Ishikawa (cell line): ENCODE measurements around the gene CREB3L2.

Experiments
- CEBPB ChIP-seq: IDR thresholded peaks from 2 replicates; pipeline ENCODE4 v1.6.1; 2012
- CREB1 ChIP-seq: IDR thresholded peaks from 2 replicates; pipeline ENCODE4 v1.6.1; 2012; ENCODE audit warnings: low read depth
- EGR1 ChIP-seq: IDR thresholded peaks from 2 replicates; pipeline ENCODE4 v1.6.1; 2012
- EP300 ChIP-seq: IDR thresholded peaks from 2 replicates; pipeline ENCODE4 v1.6.1; 2012; ENCODE audit warnings: borderline replicate concordance
- FOXM1 ChIP-seq: IDR thresholded peaks from 2 replicates; pipeline ENCODE4 v1.6.1; 2012; ENCODE audit warnings: low read depth, borderline replicate concordance
- MAX ChIP-seq: IDR thresholded peaks from 2 replicates; pipeline ENCODE4 v1.6.1; 2012
- NFIC ChIP-seq: IDR thresholded peaks from 2 replicates; pipeline ENCODE4 v1.6.1; 2012
- RAD21 ChIP-seq: IDR thresholded peaks from 2 replicates; pipeline ENCODE4 v1.6.1; 2012; ENCODE audit warnings: low read depth
- REST ChIP-seq: IDR thresholded peaks from 2 replicates; pipeline ENCODE4 v1.6.1; 2012; ENCODE audit warnings: low read depth, mild to moderate bottlenecking
- TAF1 ChIP-seq: IDR thresholded peaks from 2 replicates; pipeline ENCODE4 v1.6.1; 2012; ENCODE audit warnings: low read depth, mild to moderate bottlenecking
- TCF12 ChIP-seq: IDR thresholded peaks from 2 replicates; pipeline ENCODE4 v1.6.1; 2012; ENCODE audit warnings: low read depth
- TEAD4 ChIP-seq: IDR thresholded peaks from 2 replicates; pipeline ENCODE4 v1.6.1; 2012
- USF1 ChIP-seq: IDR thresholded peaks from 2 replicates; pipeline ENCODE4 v1.6.1; 2012
- YY1 ChIP-seq: IDR thresholded peaks from 2 replicates; pipeline ENCODE4 v1.6.1; 2012; ENCODE audit warnings: low read depth
- ZBTB7A ChIP-seq: IDR thresholded peaks from 2 replicates; pipeline ENCODE4 v1.6.1; 2012; ENCODE audit warnings: low read depth

CREB3L2 gene

GRCh38 chr7:137880432-137880831 is 121.5 kb downstream of the CREB3L2 start:
- TF ChIP-seq TCF12 (no peak), TAF1 (no peak), CREB1 (no peak), REST (no peak), YY1 (no peak), EP300 (no peak), FOXM1 (no peak), USF1 (no peak)

GRCh38 chr7:137879357-137880158 is 122.3 kb downstream of the CREB3L2 start:
- TF ChIP-seq USF1 (no peak), RAD21 (no peak), TEAD4 (no peak), CEBPB (no peak), EP300 (no peak), MAX (no peak), FOXM1 (no peak), NFIC (no peak), CREB1 (no peak), ZBTB7A (no peak), YY1 (no peak), TAF1 (no peak), REST (no peak), TCF12 (no peak)

- TF ChIP-seq TEAD4, result no peak
- no peak for TF ChIP-seq NFIC
- no peak for TF ChIP-seq CEBPB
- no peak for TF ChIP-seq CREB1
- TF ChIP-seq REST, result no peak
- no peak for TF ChIP-seq TAF1
- TF ChIP-seq RAD21, result no peak
- TF ChIP-seq EGR1, result no peak
- TF ChIP-seq YY1, result no peak
Measured at GRCh38 chr7:137878333-137878961, 123.4 kb downstream of the CREB3L2 start.

- TF ChIP-seq EP300 (no peak), EGR1 (no peak), CREB1 (no peak), MAX (no peak), USF1 (no peak), ZBTB7A (no peak), FOXM1 (no peak), RAD21 (no peak), CEBPB (no peak), TEAD4 (no peak), YY1 (no peak), TCF12 (no peak)
Measured at GRCh38 chr7:137877027-137877675, 124.7 kb downstream of the CREB3L2 start.
